Skeletal muscle satellite cell (primary cell): ENCODE data around the gene COL9A3.

Experiments
- H3K27me3 ChIP-seq: 2 replicates; pipeline ENCODE4 v1.7.0; 2013; ENCODE audit warnings: low read length; ENCODE audit not compliant: control insufficient read depth, insufficient read depth
- H3K36me3 ChIP-seq: 2 replicates; pipeline ENCODE4 v1.7.0; 2013; ENCODE audit warnings: mild to moderate bottlenecking, control low read depth, low read length; ENCODE audit not compliant: insufficient read depth
- H3K4me1 ChIP-seq: 2 replicates; pipeline ENCODE4 v1.7.0; 2013; ENCODE audit warnings: low read length; ENCODE audit not compliant: control insufficient read depth, insufficient read depth
- H3K4me2 ChIP-seq: 2 replicates; pipeline ENCODE4 v1.7.0; 2013; ENCODE audit warnings: mild to moderate bottlenecking, low read length
- H3K4me3 ChIP-seq: 2 replicates; pipeline ENCODE4 v1.7.0; 2013; ENCODE audit warnings: low read length
- H3K9ac ChIP-seq: 2 replicates; pipeline ENCODE4 v1.7.0; 2013; ENCODE audit warnings: mild to moderate bottlenecking, low read depth, low read length, moderate library complexity
- H3K9me3 ChIP-seq: replicated peaks from 2 replicates; pipeline ENCODE4 v1.7.0; 2013; ENCODE audit warnings: mild to moderate bottlenecking, control low read depth, low read length

COL9A3 gene

DNA sequence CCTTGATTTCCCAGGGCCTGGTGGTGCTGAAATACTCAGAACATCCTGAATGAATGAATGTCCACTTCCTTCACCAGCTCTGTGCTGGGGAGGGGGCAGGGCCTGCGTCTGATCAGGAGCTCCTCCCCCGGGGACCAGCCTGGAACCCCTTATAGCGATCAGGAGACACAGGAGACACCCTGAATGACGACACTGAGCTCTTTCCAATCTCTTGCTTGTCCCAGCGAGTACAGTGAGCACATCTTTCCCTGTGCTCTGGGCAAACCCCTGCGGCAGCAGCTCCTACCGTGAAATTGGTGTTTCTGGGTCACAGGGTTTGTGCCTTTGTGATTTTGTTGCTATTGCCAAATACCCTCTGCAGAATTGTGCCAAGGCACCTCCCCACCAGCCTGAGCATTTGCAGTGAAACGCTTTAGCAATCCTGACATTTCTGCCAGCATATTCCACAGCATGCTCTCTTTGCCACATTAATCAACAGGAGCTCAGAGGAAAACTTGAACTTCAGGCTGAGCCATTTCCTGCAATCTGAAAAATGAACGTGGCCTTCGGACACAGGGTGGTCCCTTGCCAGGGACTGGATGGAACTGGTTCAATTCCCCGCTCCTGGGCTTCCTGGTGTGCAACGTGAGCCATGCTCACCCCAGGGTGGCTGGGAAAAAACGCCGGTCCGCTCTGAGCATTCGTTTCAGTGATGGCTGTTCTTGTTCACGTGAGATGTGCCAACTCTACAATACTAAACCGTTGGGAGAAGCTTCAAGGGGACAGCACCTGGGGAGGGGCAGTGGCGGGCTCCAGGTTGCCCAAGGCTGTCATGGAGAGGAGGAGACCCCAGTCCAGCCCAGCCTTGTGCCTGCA, 43.6 kb upstream of the COL9A3 start:
- H3K9me3 ChIP-seq = no peaks in the 10 kb centered on the region
- H3K4me1 ChIP-seq = peaks cover 16% of the 10 kb centered on the region
- no peak overlapping the region for H3K9ac ChIP-seq
- no peaks in the 10 kb centered on the region for H3K36me3 ChIP-seq
- peaks cover 62% of the 10 kb centered on the region for H3K27me3 ChIP-seq
- H3K4me3 ChIP-seq = no peak overlapping the region
- peak overlapping the region; percentile 6 for H3K4me2 ChIP-seq

DNA sequence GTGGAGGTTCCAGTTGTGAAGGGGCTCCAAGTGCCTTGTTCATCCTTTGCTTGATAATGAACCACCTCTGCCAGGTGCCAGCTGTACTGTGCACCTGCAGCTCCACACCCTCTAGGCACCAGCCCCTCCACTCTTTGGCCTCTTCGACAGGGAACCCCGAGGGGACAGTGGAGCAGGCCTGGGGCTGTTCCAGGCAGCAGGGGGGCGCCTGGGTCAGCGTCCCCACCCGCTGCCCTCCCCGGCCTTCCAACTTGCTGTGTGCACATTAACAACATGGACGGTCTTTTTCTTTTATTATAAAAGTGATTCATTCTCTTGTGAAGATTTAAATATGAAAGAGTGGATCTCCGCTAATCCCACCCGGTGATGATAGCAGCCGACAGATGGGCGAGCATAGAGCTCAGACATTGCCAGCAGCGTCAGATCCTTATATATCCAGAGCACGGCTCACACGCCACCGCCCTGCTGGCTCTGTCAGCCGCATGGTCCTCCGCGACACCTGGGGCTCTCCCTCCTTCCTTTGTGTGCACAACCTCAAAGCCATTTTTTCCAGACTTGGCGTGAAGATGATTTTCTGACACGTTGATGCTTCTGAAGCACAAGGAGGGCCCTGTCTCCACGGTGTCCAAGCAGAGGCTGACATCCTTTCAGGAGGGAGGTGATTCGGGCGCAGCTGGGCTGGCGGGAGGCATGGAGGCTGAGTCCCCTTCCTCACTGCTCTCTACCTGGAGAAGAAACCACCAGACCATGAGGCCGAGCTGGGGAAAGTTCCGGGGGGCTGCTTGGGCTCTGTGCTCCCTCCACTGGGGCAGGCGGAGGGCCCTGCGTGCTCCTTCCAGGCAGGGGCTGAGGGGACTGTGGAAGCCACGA, 42.8 kb upstream of the COL9A3 start:
- no peaks in the 10 kb centered on the region for H3K36me3 ChIP-seq
- H3K4me2 ChIP-seq = no peak overlapping the region
- no peak overlapping the region for H3K9ac ChIP-seq
- H3K4me1 ChIP-seq = peaks cover 16% of the 10 kb centered on the region
- no peaks in the 10 kb centered on the region for H3K9me3 ChIP-seq
- H3K27me3 ChIP-seq = peaks cover 57% of the 10 kb centered on the region
- no peak overlapping the region for H3K4me3 ChIP-seq

DNA sequence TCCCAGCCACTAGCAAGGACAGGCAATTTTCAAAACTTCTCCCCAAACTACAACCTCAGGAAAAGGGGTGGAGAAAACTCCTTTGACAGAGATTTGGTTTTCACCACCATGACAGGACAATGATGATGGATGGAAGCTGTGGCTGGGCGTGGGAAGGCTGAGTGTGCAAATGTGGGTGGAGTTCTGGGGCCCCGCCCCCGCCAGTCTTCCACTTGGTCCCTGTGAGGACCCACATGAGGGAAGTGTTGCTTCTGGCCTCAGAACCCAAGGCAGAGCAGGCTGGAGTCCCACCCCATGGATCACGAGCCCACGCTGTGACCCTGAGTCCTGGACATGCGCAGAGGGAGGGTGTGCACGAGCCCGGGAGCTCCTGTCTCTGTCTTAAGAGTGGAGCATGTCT, 42.1 kb upstream of the COL9A3 start:
- Histone ChIP-seq H3K9ac (no peak overlapping the region), H3K27me3 (peaks cover 56% of the 10 kb centered on the region), H3K36me3 (no peaks in the 10 kb centered on the region), H3K4me1 (peaks cover 16% of the 10 kb centered on the region), H3K4me3 (no peak overlapping the region), H3K9me3 (no peaks in the 10 kb centered on the region), H3K4me2 (no peak overlapping the region)

DNA sequence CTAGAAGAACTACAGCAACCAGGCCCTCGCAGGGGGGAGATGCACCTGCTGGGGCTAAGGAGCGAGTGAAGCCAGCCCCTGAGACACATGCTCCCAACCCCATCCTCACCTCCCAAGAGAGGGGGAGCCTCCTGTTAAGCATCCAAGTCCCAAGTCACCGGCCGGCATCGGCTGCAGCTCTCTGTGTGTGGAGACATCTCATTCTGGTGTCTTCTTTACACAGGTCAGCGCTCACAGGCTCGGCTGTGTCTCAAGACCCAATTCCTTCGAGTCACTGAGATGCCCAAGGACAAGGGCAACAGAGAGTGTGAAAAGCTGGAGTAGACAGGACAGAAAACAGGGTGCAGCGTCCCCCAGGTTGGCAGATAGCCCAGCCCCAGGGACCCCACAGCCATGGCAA, 41.6 kb upstream of the COL9A3 start:
- Histone ChIP-seq H3K36me3 (no peaks in the 10 kb centered on the region), H3K9ac (no peak overlapping the region), H3K4me2 (no peak overlapping the region), H3K4me3 (no peak overlapping the region), H3K9me3 (no peaks in the 10 kb centered on the region), H3K27me3 (peaks cover 56% of the 10 kb centered on the region), H3K4me1 (peaks cover 16% of the 10 kb centered on the region)

DNA sequence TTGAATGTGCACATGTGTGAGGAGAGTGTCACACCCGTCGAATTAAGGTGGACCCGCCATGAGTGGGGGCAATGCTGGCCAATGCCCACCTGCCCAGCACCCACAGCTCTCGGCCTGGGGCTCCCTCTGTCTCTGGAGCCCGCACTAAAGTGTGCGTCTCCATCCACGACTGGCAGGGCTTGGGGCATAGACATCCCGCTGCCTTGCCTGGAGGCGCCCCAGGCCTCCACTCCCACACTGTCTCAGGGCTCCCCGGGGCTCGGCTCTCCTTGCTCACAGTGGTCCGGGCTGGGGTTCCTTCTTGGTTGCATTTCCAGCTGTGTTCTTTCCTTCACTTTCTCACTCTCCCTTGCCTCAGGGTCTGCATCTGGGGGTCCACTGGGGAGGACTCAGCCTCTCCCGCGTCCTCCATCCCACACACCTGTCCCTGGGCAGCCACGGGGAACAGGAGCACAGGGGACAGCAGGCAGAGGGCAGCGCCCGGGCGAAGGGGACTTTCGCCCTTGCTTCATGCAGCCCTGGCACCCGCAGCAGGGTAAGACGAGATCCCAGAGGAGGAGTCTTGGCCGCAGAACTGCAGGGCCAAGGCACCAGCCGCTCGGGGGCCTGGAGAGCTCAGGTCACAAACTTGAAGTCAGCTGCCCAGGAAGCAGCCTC, 40.7 kb upstream of the COL9A3 start:
- H3K4me3 ChIP-seq = no peak overlapping the region
- H3K4me1 ChIP-seq = peaks cover 16% of the 10 kb centered on the region
- H3K9me3 ChIP-seq = no peaks in the 10 kb centered on the region
- H3K4me2 ChIP-seq = no peak overlapping the region
- no peak overlapping the region for H3K9ac ChIP-seq
- peaks cover 50% of the 10 kb centered on the region for H3K27me3 ChIP-seq
- H3K36me3 ChIP-seq = no peaks in the 10 kb centered on the region

DNA sequence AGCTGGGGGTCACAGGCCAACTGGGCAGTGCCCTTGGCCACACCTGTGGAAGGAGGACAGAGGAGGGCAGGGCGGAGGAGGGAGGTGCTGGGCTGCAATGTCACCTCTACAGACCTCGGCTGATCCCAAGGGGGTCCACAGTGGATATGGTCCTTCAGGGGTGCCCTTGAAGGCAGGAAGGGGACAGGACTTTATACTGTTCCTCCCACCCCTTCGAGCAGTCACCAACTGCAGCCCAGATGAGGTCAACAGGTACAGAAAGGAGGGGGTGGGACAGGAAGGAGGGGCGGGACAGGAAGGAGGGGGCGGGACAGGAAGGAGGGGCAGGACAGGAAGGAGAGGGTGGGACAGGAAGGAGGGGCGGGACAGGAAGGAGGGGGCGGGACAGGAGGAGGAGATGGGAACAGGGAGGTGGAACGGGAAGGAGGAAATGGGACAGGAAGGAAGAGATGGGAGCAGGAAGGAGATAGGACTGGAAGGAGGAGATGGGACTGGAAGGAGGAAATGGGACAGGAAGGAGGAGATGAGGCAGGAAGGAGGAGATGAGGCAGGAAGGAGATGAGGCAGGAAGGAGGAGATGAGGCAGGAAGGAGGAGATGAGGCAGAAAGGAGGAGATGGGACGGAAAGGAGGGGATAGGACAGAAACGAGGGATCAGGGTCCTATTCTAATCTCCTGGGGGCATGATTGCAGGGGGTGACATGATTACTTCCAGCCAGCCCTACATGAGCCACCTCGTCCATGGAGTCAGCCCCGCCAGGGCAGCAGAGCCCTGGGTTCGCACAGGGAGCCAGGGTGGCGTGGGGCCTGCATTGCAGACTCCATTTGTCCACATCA, 39.9 kb upstream of the COL9A3 start:
- H3K27me3 ChIP-seq = peaks cover 43% of the 10 kb centered on the region

DNA sequence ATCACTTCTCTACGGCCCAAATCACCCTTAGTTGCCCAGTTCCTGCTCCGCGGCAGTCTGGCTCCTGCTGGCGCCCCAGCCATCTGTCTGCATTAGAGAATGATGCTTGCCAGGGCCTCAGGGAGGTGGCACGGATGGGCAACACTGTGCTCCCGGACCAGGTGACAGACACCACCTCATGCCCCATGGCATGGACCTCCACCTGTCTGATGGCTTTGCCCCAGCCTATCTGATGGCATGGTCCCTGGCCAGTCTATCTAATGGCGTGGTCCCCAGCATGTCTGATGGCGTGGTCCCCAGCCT, 39.4 kb upstream of the COL9A3 start:
- H3K27me3 ChIP-seq = peaks cover 39% of the 10 kb centered on the region
- no peaks in the 10 kb centered on the region for H3K36me3 ChIP-seq
- H3K9ac ChIP-seq = no peak overlapping the region
- no peak overlapping the region for H3K4me3 ChIP-seq
- no peaks in the 10 kb centered on the region for H3K9me3 ChIP-seq
- peaks cover 16% of the 10 kb centered on the region for H3K4me1 ChIP-seq
- H3K4me2 ChIP-seq = peak overlapping the region; percentile 57

More for the DNA sequence above, 39.9 kb upstream of the COL9A3 start:
- Histone ChIP-seq H3K9ac (no peak overlapping the region), H3K4me2 (peak overlapping the region; percentile 57), H3K4me3 (peak overlapping the region; percentile 45), H3K4me1 (peaks cover 16% of the 10 kb centered on the region), H3K36me3 (no peaks in the 10 kb centered on the region), H3K9me3 (no peaks in the 10 kb centered on the region)

DNA sequence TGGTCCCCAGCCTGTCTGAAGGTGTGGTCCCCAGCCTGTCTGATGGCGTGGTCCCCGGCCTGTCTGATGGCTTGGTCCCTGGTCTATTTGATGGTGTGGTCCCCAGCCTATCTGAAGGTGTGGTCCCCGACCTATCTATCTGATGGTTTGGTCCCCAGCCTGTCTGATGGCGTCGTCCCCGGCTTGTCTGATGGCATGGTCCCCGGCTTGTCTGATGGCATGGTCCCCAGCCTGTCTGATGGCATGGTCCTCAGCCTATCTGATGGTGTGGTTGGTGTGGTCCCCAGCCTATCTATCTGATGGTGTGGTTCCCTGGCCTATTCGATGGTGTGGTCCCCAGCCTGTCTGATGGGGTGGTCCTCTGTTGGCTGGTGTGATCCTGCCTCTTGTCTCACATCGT, 38.8 kb upstream of the COL9A3 start:
- H3K4me2 ChIP-seq = no peak overlapping the region
- no peak overlapping the region for H3K4me3 ChIP-seq
- no peak overlapping the region for H3K9ac ChIP-seq
- no peaks in the 10 kb centered on the region for H3K9me3 ChIP-seq
- H3K36me3 ChIP-seq = no peaks in the 10 kb centered on the region
- H3K27me3 ChIP-seq = peaks cover 39% of the 10 kb centered on the region
- peaks cover 10% of the 10 kb centered on the region for H3K4me1 ChIP-seq

DNA sequence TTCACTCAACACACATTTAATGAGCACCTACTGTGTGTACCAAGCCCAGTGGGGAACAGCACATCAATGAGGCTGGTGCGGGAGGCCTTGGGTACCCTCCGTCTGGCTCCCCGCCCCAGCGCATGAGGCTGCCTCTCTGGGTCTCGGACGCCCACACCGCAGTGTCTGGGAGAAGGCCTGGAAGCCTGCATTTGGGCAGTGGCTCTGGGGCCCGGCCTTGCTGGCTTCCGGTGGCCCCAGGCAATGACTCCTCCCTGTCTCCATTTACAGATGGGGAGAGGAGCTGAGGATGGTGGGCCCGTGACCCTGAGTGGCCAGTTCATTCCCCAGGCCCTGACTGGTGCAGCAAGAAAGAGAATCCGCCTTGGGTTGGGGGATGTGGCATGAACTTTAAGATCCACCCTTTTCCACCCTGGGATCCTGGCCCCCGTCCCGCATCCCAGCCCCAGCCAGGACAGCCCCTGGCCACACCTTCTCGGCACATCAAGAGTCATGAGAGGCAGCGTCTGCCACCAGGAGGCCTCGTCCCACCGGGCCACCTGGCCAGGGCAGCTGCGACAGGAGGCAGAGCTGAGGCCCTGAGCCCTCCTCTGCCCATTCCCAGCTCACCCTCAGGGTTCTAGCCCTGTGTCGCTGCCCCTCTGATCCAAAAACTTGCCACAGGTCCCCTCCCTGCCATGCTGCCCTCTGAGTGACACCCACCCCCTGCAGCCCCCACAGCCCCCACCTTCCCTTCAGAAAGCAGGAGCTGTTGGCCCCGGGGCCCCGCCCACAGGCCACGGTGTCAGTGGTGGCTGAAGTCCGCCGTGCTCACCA, 38.0 kb upstream of the COL9A3 start:
- Histone ChIP-seq H3K27me3 (peaks cover 38% of the 10 kb centered on the region), H3K4me1 (peaks cover 10% of the 10 kb centered on the region), H3K9me3 (no peaks in the 10 kb centered on the region), H3K4me3 (no peak overlapping the region), H3K4me2 (no peak overlapping the region), H3K36me3 (no peaks in the 10 kb centered on the region), H3K9ac (no peak overlapping the region)

DNA sequence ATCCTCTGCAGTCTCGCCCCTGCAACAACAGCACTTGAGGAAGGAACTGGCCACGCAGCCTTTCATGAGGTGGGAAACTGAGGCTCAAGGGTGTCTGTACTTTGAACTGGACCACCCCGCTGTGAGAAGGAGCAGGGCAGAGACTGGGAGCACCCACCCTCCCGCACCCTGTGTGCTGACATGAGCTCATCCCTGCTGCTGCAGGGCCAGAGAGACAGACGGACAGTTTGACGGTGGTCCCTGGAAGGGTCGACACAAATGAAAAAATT, 37.5 kb upstream of the COL9A3 start:
- peaks cover 37% of the 10 kb centered on the region for H3K27me3 ChIP-seq
- H3K4me3 ChIP-seq = no peak overlapping the region
- H3K4me2 ChIP-seq = no peak overlapping the region
- no peaks in the 10 kb centered on the region for H3K9me3 ChIP-seq
- no peak overlapping the region for H3K9ac ChIP-seq
- peaks cover 10% of the 10 kb centered on the region for H3K4me1 ChIP-seq
- no peaks in the 10 kb centered on the region for H3K36me3 ChIP-seq
